Activated T-cell treated with anti-CD3 and anti-CD28 coated beads, Interleukin-2, amount 50 U/mL, for 72 hours (primary cell): ENCODE results near the gene PLET1. TPM values are rescaled to one million over a fixed set of nuclear protein-coding genes. Genes with fewer than 3 reads are reported as not detected.

Experiments used
- ATAC-seq, 2 donors: fragments of 150-1000 bp; cut with Tn5 transposase; replicated peaks in 1 of 2; 2 replicates each; pipeline ENCODE4 v1.10.0; 2021; ENCODE audit warnings: moderate library complexity in 2 of 2, mild to moderate bottlenecking in 1 of 2
- DNase-seq, 2 donors: peaks; one replicate each; pipeline ENCODE4 v3.0.0; 2021 to 2022; ENCODE audit warnings: mixed read lengths in 1 of 2
- H3K27ac Mint-ChIP-seq: one replicate; pipeline ENCODE4 v1.8.0; 2022; ENCODE audit warnings: mild to moderate bottlenecking, moderate library complexity, mixed read lengths
- H3K27me3 Mint-ChIP-seq: one replicate; pipeline ENCODE4 v1.8.0; 2022; ENCODE audit warnings: low read depth, mixed read lengths
- H3K36me3 Mint-ChIP-seq, 2 donors: one replicate each; pipeline ENCODE4 v1.8.0; 2022; ENCODE audit warnings: mixed read lengths in 2 of 2, mild to moderate bottlenecking in 1 of 2; ENCODE audit not compliant: insufficient read depth in 2 of 2
- H3K4me1 Mint-ChIP-seq: one replicate; pipeline ENCODE4 v1.8.0; 2022; ENCODE audit warnings: low read depth, mixed read lengths
- H3K4me3 Mint-ChIP-seq, 2 donors: one replicate each; pipeline ENCODE4 v1.8.0; 2022; ENCODE audit warnings: mild to moderate bottlenecking in 2 of 2, mixed read lengths in 2 of 2, moderate library complexity in 2 of 2
- H3K9me3 Mint-ChIP-seq, 2 donors: one replicate each; pipeline ENCODE4 v1.8.0; 2022; ENCODE audit warnings: mixed read lengths in 2 of 2
- total RNA-seq, 2 donors: library from RNA; stranded (reverse); gene quantifications; one replicate each; pipeline ENCODE4 v1.2.3, GENCODE V29; 2022

The PLET1 gene
- total RNA-seq, 2 donors from 2014 or later = not detected

DNA sequence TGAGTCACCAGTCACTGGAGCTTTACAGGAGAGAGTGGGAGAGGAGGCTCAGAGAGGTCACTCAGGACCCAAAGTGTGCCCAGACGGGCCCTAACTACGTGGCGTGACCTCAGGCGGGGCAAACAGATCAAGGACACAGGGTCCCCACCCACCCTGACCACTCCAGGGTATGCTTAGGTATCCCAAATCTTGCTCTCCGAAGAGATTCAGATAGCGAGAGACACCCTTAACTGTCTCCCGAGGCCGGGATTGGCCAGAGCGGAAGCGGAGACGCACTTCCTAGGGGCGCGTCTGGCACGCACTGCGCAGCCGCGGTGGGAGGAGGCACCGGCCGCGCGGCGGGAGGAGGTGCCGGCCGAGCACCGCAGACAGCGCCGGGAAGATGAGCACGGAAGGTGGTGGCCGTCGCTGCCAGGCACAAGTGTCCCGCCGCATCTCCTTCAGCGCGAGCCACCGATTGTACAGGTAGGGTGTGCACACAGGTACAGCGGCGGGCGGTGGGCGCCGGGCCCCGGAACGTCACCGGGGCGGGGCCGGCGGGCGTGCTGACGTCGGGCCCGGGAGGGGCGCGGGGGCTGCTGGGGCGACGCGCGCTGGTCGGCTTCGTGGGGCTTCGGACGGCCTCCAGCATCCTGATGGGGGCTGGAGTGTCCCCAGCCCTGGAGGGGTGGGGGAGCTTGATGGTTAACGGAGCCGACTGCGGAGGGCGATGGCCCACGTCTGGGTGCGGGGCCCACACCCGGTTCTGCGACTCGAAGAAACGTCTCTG lies 34.4 kb downstream of the PLET1 start, which contains the start of gene PTS:
Gene PTS, plus strand, starts transcription at position 367 of the 769 bp plus-strand sequence. Its CDS starts 16 bp downstream, at position 383.
- H3K4me1 Mint-ChIP-seq = peaks cover 17% of the 10 kb centered on the region
- peak within 1 kb of the TSS; percentile 88 to 89 for H3K4me3 Mint-ChIP-seq
- peaks cover 0 to 13% of the 10 kb centered on the region in 2 donors for H3K36me3 Mint-ChIP-seq
- DNase-seq (peak; percentile 87 to 90), ATAC-seq (peak; percentile 95 to 96)
- no peaks in the 10 kb centered on the region for H3K27me3 Mint-ChIP-seq
- no peaks in the 10 kb centered on the region for H3K9me3 Mint-ChIP-seq
- H3K27ac Mint-ChIP-seq = peak within 1 kb of the TSS; percentile 87

DNA sequence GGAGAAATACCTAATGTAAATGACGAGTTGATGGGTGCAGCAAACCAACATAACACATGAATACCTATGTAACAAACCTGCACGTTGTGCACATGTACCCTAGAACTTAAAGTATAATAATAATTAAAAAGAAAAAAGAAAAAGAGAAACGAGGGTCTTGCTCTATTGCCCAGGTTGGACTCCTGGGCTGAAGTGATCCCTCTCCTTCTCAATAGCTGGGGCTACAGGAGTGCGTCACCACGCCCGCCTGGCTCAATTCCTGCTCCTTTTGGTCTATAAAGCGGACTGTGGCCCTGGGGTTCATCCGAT lies 35.0 kb downstream of the PLET1 start:
- Mint-ChIP-seq H3K9me3 (no peaks in the 10 kb centered on the region), H3K4me3 (peak overlapping the region; percentile 88 to 89), H3K4me1 (peaks cover 17% of the 10 kb centered on the region), H3K27me3 (no peaks in the 10 kb centered on the region), H3K36me3 (peaks cover 0 to 8% of the 10 kb centered on the region in 2 donors), H3K27ac (peak overlapping the region; percentile 87)
- DNase-seq (no peak), ATAC-seq (no peak)

GRCh38 chr11:112223754-112224532 lies 36.7 kb downstream of the PLET1 start:
- no peak for DNase-seq
- Mint-ChIP-seq H3K9me3 (no peaks in the 10 kb centered on the region), H3K4me1 (peaks cover 17% of the 10 kb centered on the region), H3K27ac (no peak overlapping the region), H3K4me3 (peak overlapping the region in 1 of 2 donors; percentile 53), H3K36me3 (peaks cover 0 to 7% of the 10 kb centered on the region in 2 donors), H3K27me3 (no peaks in the 10 kb centered on the region)
- no peak for ATAC-seq

GRCh38 chr11:112223121-112223520 lies 37.5 kb downstream of the PLET1 start:
- H3K4me1 Mint-ChIP-seq = peaks cover 12% of the 10 kb centered on the region

GRCh38 chr11:112222303-112222702 lies 38.4 kb downstream of the PLET1 start:
- H3K9me3 Mint-ChIP-seq = no peaks in the 10 kb centered on the region
- ATAC-seq = no peak
- H3K4me3 Mint-ChIP-seq = no peak overlapping the region
- no peaks in the 10 kb centered on the region for H3K27me3 Mint-ChIP-seq
- DNase-seq = no peak
- no peak overlapping the region for H3K27ac Mint-ChIP-seq
- H3K4me1 Mint-ChIP-seq = peaks cover 4% of the 10 kb centered on the region
- H3K36me3 Mint-ChIP-seq = no peaks in the 10 kb centered on the region

More at GRCh38 chr11:112223121-112223520, 37.5 kb downstream of the PLET1 start:
- H3K27ac Mint-ChIP-seq = no peak overlapping the region
- H3K9me3 Mint-ChIP-seq = no peaks in the 10 kb centered on the region
- no peak overlapping the region for H3K4me3 Mint-ChIP-seq
- no peak for ATAC-seq
- no peaks in the 10 kb centered on the region for H3K27me3 Mint-ChIP-seq
- DNase-seq = no peak
- H3K36me3 Mint-ChIP-seq = no peaks in the 10 kb centered on the region

DNA sequence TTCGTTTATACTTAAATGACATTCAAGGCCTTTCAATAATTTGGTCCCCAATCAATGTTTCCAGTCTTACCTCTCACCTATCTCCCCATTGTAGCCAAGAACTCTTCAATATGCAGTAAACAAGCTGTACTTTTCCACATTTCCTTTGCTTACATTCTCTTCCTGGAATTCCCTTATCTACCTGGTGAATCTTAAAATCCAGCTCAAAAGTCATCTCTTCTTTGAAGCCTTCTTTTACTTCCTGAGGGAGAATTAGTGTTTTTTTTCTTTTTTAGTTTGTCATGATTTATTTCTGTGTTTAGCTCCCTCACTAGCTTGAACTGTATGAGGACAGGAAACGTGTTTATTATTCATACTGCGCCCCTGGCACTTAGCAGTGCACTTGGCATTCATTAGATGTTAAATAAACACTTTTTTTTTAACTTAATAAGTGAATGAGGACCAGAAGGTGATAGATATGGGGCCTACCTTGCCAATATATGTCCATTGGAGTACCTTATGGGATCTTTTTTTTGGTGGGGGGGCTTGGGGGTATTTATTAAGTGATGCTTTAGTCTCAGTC lies 39.3 kb downstream of the PLET1 start:
- H3K27ac Mint-ChIP-seq = no peak overlapping the region
- H3K36me3 Mint-ChIP-seq = no peaks in the 10 kb centered on the region
- DNase-seq = no peak
- no peak for ATAC-seq
- H3K4me3 Mint-ChIP-seq = no peak overlapping the region
- no peaks in the 10 kb centered on the region for H3K27me3 Mint-ChIP-seq
- H3K9me3 Mint-ChIP-seq = no peaks in the 10 kb centered on the region
- no peaks in the 10 kb centered on the region for H3K4me1 Mint-ChIP-seq

DNA sequence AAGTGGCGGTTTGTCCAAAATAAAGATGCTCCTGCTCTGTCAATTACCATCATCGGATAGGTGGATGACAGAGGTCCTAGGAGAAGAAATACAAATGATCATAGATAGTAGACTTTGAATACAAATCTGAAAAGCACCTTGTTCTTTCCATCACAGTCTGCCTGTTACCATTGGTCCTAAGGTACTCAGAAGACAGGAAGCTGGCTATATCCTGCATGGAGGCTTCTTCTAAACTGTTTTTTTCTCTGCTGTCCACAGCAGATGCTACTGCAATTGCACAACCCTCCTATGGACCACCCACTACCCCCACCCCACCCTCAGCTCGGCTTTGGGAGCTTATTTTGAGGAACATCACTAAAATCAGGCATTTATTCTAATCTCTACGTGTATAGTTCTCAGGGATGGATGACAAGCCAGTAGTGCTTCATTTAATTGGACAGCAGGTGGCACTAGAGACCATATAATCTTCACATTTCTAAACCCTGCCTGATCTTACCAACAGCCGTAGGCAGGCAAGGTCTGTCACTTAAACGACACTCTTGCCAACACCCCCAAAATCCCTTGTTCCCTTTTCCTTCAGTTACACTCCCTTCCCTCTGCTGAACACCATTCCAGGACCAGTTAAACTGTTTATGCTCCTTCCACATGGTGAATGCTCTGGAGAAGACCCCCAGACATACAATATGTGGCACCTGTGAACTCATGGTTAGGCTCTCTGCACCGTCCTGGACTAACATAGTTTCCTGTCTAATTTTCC lies 41.0 kb downstream of the PLET1 start:
- no peak overlapping the region for H3K27ac Mint-ChIP-seq
- no peak overlapping the region for H3K4me3 Mint-ChIP-seq
- H3K4me1 Mint-ChIP-seq = no peaks in the 10 kb centered on the region
- H3K9me3 Mint-ChIP-seq = no peaks in the 10 kb centered on the region
- no peaks in the 10 kb centered on the region for H3K36me3 Mint-ChIP-seq
- ATAC-seq (peak; percentile 98 to 99), DNase-seq (peak; percentile 27 to 49)
- H3K27me3 Mint-ChIP-seq = no peaks in the 10 kb centered on the region

- DNase-seq = no peak
- H3K36me3 Mint-ChIP-seq = no peaks in the 10 kb centered on the region
- no peaks in the 10 kb centered on the region for H3K4me1 Mint-ChIP-seq
- no peak overlapping the region for H3K27ac Mint-ChIP-seq
- H3K9me3 Mint-ChIP-seq = no peaks in the 10 kb centered on the region
- no peak for ATAC-seq
- no peak overlapping the region for H3K4me3 Mint-ChIP-seq
- no peaks in the 10 kb centered on the region for H3K27me3 Mint-ChIP-seq
Measured at GRCh38 chr11:112216561-112217105, 44.0 kb downstream of the PLET1 start.

DNA sequence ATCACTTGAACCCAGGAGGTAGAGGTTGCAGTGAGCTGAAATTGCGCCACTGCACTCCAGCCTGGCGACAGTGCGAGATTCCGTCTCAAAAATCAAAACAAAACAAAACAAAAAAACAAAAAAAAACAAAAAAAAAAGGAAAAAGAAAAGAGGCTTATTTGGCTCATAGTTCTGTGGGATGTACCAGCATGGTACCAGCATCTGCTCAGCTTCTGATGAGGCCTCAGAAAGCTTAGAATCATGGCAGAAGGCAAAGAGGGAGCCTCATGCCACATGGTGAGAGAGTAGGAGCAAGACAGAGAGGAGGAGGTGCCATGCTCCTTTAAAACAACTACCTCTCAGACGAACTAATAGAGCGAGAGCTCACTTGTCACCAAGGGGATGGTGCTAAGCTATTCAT lies 45.0 kb downstream of the PLET1 start:
- no peaks in the 10 kb centered on the region for H3K27me3 Mint-ChIP-seq
- H3K27ac Mint-ChIP-seq = no peak overlapping the region
- no peaks in the 10 kb centered on the region for H3K36me3 Mint-ChIP-seq
- H3K4me1 Mint-ChIP-seq = no peaks in the 10 kb centered on the region
- no peaks in the 10 kb centered on the region for H3K9me3 Mint-ChIP-seq
- DNase-seq = no peak
- no peak for ATAC-seq
- no peak overlapping the region for H3K4me3 Mint-ChIP-seq

- no peaks in the 10 kb centered on the region for H3K4me1 Mint-ChIP-seq
- H3K36me3 Mint-ChIP-seq = no peaks in the 10 kb centered on the region
- H3K9me3 Mint-ChIP-seq = no peaks in the 10 kb centered on the region
- DNase-seq (no peak), ATAC-seq (no peak)
- H3K27me3 Mint-ChIP-seq = no peaks in the 10 kb centered on the region
- no peak overlapping the region for H3K27ac Mint-ChIP-seq
- H3K4me3 Mint-ChIP-seq = no peak overlapping the region
Measured at GRCh38 chr11:112213753-112214152, 46.9 kb downstream of the PLET1 start.

DNA sequence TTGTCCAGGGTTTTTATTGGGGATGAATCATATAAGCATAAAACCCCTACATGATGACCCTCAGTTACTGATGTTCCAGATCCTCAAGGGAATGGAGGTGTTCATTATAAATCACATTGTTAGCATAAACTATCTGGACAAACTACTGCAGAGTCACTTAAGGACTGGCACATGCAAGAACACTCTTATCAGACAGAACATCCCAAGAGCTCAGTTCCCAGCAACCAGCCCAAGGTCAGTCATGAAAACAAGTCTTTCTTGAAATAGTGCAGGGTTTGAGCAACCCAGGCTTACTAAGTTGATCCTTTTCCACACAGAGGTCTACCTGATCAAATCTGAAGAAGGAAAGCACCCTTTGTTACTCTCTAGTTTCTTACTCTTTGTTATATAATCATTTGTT lies 48.0 kb downstream of the PLET1 start:
- no peaks in the 10 kb centered on the region for H3K36me3 Mint-ChIP-seq

DNA sequence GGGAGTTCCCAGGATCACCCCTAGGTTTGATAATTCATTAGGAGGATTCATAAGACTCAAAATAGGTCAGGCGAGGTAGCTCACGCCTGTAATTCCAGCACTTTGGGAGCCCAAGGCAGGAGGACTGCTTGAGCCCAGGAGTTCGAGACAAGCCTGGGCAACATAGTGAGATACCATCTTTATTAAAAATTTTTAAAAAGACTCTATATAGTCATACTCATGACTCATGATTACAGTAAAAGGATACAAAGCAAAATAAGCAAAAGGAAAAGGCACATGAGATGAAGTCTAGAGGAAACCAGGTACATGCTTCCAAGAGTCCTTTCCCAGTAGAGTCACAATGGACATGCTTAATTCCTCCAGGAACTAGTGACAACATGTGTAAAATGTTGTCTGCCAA lies 48.4 kb downstream of the PLET1 start:
- Mint-ChIP-seq H3K36me3 (no peaks in the 10 kb centered on the region), H3K4me1 (no peaks in the 10 kb centered on the region), H3K4me3 (no peak overlapping the region), H3K27ac (no peak overlapping the region), H3K27me3 (no peaks in the 10 kb centered on the region), H3K9me3 (no peaks in the 10 kb centered on the region)
- no peak for DNase-seq
- no peak for ATAC-seq

More for the DNA sequence above, 48.0 kb downstream of the PLET1 start:
- DNase-seq (no peak), ATAC-seq (no peak)
- no peaks in the 10 kb centered on the region for H3K9me3 Mint-ChIP-seq
- no peak overlapping the region for H3K4me3 Mint-ChIP-seq
- H3K27me3 Mint-ChIP-seq = no peaks in the 10 kb centered on the region
- no peak overlapping the region for H3K27ac Mint-ChIP-seq
- no peaks in the 10 kb centered on the region for H3K4me1 Mint-ChIP-seq
